Upper lobe of left lung (tissue), 6 donors: ENCODE measurements around the gene CEACAM8. TPM values are rescaled to one million over a fixed set of nuclear protein-coding genes. Genes with fewer than 3 reads are reported as not detected.
"Not testable (repeated sequence)": the region's sequence is repeated elsewhere in the genome, so short reads cannot be mapped to it uniquely, and the experiment has no call there.

ENCODE experiments used
- ATAC-seq, 2 donors: fragments of 200-7000 bp; cut with Tn5 transposase; one replicate each; pipeline ENCODE4 v1.9.1; 2022; ENCODE audit warnings: mild to moderate bottlenecking in 2 of 2, moderate library complexity in 2 of 2; ENCODE audit not compliant: low FRiP score in 2 of 2
- DNase-seq, 2 donors: peaks; one replicate each; pipeline ENCODE4 v3.0.0-alpha.2; 2019 to 2020
- H3K27ac ChIP-seq, 4 donors: fragments of 200-600 bp; sonication (generic); one replicate each; pipeline ENCODE4 v1.5.1; 2016 to 2019
- H3K27me3 ChIP-seq, 4 donors: fragments of 200-600 bp; sonication (generic); one replicate each; pipeline ENCODE4 v1.5.1; 2017 to 2019
- H3K36me3 ChIP-seq, 4 donors: fragments of 200-600 bp; sonication (generic); one replicate each; pipeline ENCODE4 v1.5.1; 2016 to 2019
- H3K4me1 ChIP-seq, 4 donors: fragments of 200-600 bp; sonication (generic); one replicate each; pipeline ENCODE4 v1.5.1; 2018 to 2019
- H3K4me3 ChIP-seq, 4 donors: fragments of 200-600 bp; sonication (generic); one replicate each; pipeline ENCODE4 v1.5.1; 2017 to 2019; ENCODE audit warnings: mild to moderate bottlenecking in 2 of 4, moderate library complexity in 1 of 4
- H3K9me3 ChIP-seq, 4 donors: fragments of 200-600 bp; sonication (generic); one replicate each; pipeline ENCODE4 v1.5.1; 2018 to 2019
- CTCF ChIP-seq, 6 experiments: fragments of 450-650 bp in 4 of 6; fragments of 200-600 bp in 2 of 6; sonication (generic) in 2 of 6; IDR thresholded peaks; one replicate each; pipeline ENCODE4 v1.5.1; 2016 to 2019; ENCODE audit warnings: antibody characterized with exemption in 6 of 6
- EP300 ChIP-seq, 4 donors: sonication (generic); formaldehyde crosslinking; IDR thresholded peaks; one replicate each; pipeline ENCODE4 v1.5.1; 2017; ENCODE audit warnings: antibody characterized with exemption in 4 of 4, control low read depth in 2 of 4
- POLR2A ChIP-seq, 4 donors: fragments of 450-650 bp; IDR thresholded peaks; one replicate each; pipeline ENCODE4 v1.5.1; 2016 to 2017; ENCODE audit warnings: antibody characterized with exemption in 4 of 4, mild to moderate bottlenecking in 2 of 4
- POLR2AphosphoS5 ChIP-seq, 2 donors: sonication (generic); formaldehyde crosslinking; IDR thresholded peaks; one replicate each; pipeline ENCODE4 v1.5.1; 2017; ENCODE audit warnings: antibody characterized with exemption in 2 of 2
- WGBS, 2 donors: methylation state at CpG; one replicate each; pipeline ENCODE4 v1.1.5; 2017 to 2018; 5-methylcytosine and 5-hydroxymethylcytosine counted together
- total RNA-seq, 6 donors: library from RNA; depleted of rRNA in 4 of 6; stranded (reverse); fragments of >200 nt in 4 of 6; gene quantifications; one replicate each; pipeline versions ENCODE4 v1.1.0 to v1.2.1, GENCODE V29; 2016 to 2021
- donor health status: DM: no; HTN: no; CAD: no; lungs with moderate emphysema.
- donor health status: DM: no; HTN: yes; CAD: no; lungs with severe emphysema.

Gene CEACAM8
- total RNA-seq, 6 donors from 2014 or later: 0.67 to 1.1 (median 0.75) TPM; not detected in 2

GRCh38 chr19:42619271-42619670 lies 24.5 kb upstream of the CEACAM8 start:
- no peak for DNase-seq
- TF ChIP-seq CTCF (IDR thresholded peaks at IDR 0.05) (no peak), POLR2A (IDR thresholded peaks at IDR 0.05) (no peak), EP300 (IDR thresholded peaks at IDR 0.05) (no peak)
- Histone ChIP-seq H3K4me1 (no peaks in the 10 kb centered on the region), H3K27me3 (no peaks in the 10 kb centered on the region), H3K36me3 (no peaks in the 10 kb centered on the region), H3K27ac (no peak overlapping the region), H3K4me3 (no peak overlapping the region), H3K9me3 (no peaks in the 10 kb centered on the region)
- ATAC-seq: no peak
- WGBS, 2 donors: 73 to 90% methylated on average over 1 of the region's 1 CpG

GRCh38 chr19:42613666-42614065 lies 18.9 kb upstream of the CEACAM8 start:
- Histone ChIP-seq H3K4me3 (no peak overlapping the region), H3K36me3 (no peaks in the 10 kb centered on the region), H3K27ac (no peak overlapping the region), H3K4me1 (no peaks in the 10 kb centered on the region), H3K27me3 (no peaks in the 10 kb centered on the region), H3K9me3 (no peaks in the 10 kb centered on the region)
- DNase-seq: no peak
- 63 to 68% methylated on average over 5 of the region's 5 CpGs for WGBS, 2 donors
- TF ChIP-seq CTCF (IDR thresholded peaks at IDR 0.05) (no peak), POLR2A (IDR thresholded peaks at IDR 0.05) (no peak), EP300 (IDR thresholded peaks at IDR 0.05) (no peak), POLR2AphosphoS5 (IDR thresholded peaks at IDR 0.05) (no peak)
- ATAC-seq: no peak

GRCh38 chr19:42610401-42610915 lies 15.7 kb upstream of the CEACAM8 start:
- not testable (repeated sequence) for H3K4me1 ChIP-seq, H3K27me3 ChIP-seq, ATAC-seq, H3K36me3 ChIP-seq, H3K9me3 ChIP-seq, H3K27ac ChIP-seq, H3K4me3 ChIP-seq
- DNase-seq: peak in 1 of 2 donors; percentile 60
- WGBS, 2 donors: 97 to 100% methylated on average over 5 to 20 of the region's 33 CpGs

- Histone ChIP-seq H3K4me1 (peaks cover 0 to 5% (median 0%) of the 10 kb centered on the region in 4 donors), H3K4me3 (no peak overlapping the region), H3K27me3 (no peaks in the 10 kb centered on the region), H3K27ac (no peak overlapping the region), H3K36me3 (no peaks in the 10 kb centered on the region), H3K9me3 (no peaks in the 10 kb centered on the region)
- ATAC-seq (peak; percentile 61 to 87), DNase-seq (peak; percentile 41 to 89)
- WGBS, 2 donors: 9 to 27% methylated on average over 9 to 14 of the region's 14 CpGs
- peak; percentile 39 to 64 (median 60) for TF ChIP-seq CTCF (IDR thresholded peaks at IDR 0.05)
- TF ChIP-seq POLR2AphosphoS5 (IDR thresholded peaks at IDR 0.05): no peak
These were observed 12.1 kb upstream of the CEACAM8 start for GRCh38 chr19:42606660-42607351.

- no peaks in the 10 kb centered on the region for H3K27me3 ChIP-seq
- 17 to 29% methylated on average over 5 of the region's 5 CpGs for WGBS, 2 donors
- TF ChIP-seq CTCF (IDR thresholded peaks at IDR 0.05): no peak
- TF ChIP-seq EP300 (IDR thresholded peaks at IDR 0.05): no peak
- TF ChIP-seq POLR2A (IDR thresholded peaks at IDR 0.05): no peak
- TF ChIP-seq POLR2AphosphoS5 (IDR thresholded peaks at IDR 0.05): no peak
- H3K4me3 ChIP-seq: no peak overlapping the region
- H3K27ac ChIP-seq: no peak overlapping the region
- DNase-seq (no peak), ATAC-seq (peak; percentile 30 to 46)
- peaks cover 0 to 2% (median 0%) of the 10 kb centered on the region in 4 donors for H3K4me1 ChIP-seq
- H3K36me3 ChIP-seq: no peaks in the 10 kb centered on the region
- H3K9me3 ChIP-seq: no peaks in the 10 kb centered on the region
These were observed 7.2 kb upstream of the CEACAM8 start for GRCh38 chr19:42601811-42602443.
